Measurements from ENCODE around the gene RAD51B.

The RAD51B gene

GRCh38 chr14:68634332-68634731 is 814.8 kb downstream of the RAD51B start:
- no peak for TF ChIP-seq CTCF (IDR thresholded peaks at IDR 0.05)

GRCh38 chr14:68634874-68635595 is 815.5 kb downstream of the RAD51B start:
- TF ChIP-seq CTCF (IDR thresholded peaks at IDR 0.05): no peak

- TF ChIP-seq CTCF (IDR thresholded peaks at IDR 0.05): no peak
Measured at GRCh38 chr14:68636597-68636996, 817.0 kb downstream of the RAD51B start.

- no peak for TF ChIP-seq CTCF (IDR thresholded peaks at IDR 0.05)
Measured at GRCh38 chr14:68637106-68638021, 817.8 kb downstream of the RAD51B start.

GRCh38 chr14:68638141-68638999 is 818.8 kb downstream of the RAD51B start:
- TF ChIP-seq CTCF (IDR thresholded peaks at IDR 0.05): no peak

GRCh38 chr14:68639000-68639757 is 819.6 kb downstream of the RAD51B start:
- TF ChIP-seq CTCF (IDR thresholded peaks at IDR 0.05): no peak
